HG03565 (cell line): ENCODE results near the gene ASIC4.

Experiments used
- ATAC-seq: cut with Tn5 transposase; IDR thresholded peaks from one replicate; pipeline ENCODE4 v1.9.1; 2021; ENCODE audit warnings: mild to moderate bottlenecking, moderate library complexity; ENCODE audit not compliant: unreplicated experiment

ASIC4 gene

GRCh38 chr2:219531639-219532377 lies 17.5 kb downstream of the ASIC4 start:
- ATAC-seq = no peak

- ATAC-seq = no peak
Observed at GRCh38 chr2:219532378-219532649, 18.0 kb downstream of the ASIC4 start.

- no peak for ATAC-seq
Observed at GRCh38 chr2:219533930-219534661, 19.8 kb downstream of the ASIC4 start.

GRCh38 chr2:219536425-219536824 lies 22.1 kb downstream of the ASIC4 start:
- no peak for ATAC-seq

- no peak for ATAC-seq
Observed at GRCh38 chr2:219536967-219537366, 22.7 kb downstream of the ASIC4 start.

- no peak for ATAC-seq
Observed at GRCh38 chr2:219537657-219538488, 23.6 kb downstream of the ASIC4 start.

GRCh38 chr2:219538504-219538951 lies 24.2 kb downstream of the ASIC4 start:
- no peak for ATAC-seq

GRCh38 chr2:219538956-219539788 lies 24.9 kb downstream of the ASIC4 start:
- ATAC-seq = no peak

- no peak for ATAC-seq
Observed at GRCh38 chr2:219539926-219540678, 25.8 kb downstream of the ASIC4 start.

- ATAC-seq = no peak
Observed at GRCh38 chr2:219540784-219541504, 26.7 kb downstream of the ASIC4 start.

- ATAC-seq = peak; percentile 46
Observed at GRCh38 chr2:219541611-219542180, 27.4 kb downstream of the ASIC4 start.

GRCh38 chr2:219542931-219543595 lies 28.8 kb downstream of the ASIC4 start:
- ATAC-seq = peak; percentile 21

- ATAC-seq = peak; percentile 63
Observed at GRCh38 chr2:219543596-219544358, 29.5 kb downstream of the ASIC4 start, which contains the start of the genes CHPF and TMEM198. CHPF (minus strand) TSS chr2:219543809; CDS start chr2:219543538, 271 bp downstream. TMEM198 (plus strand) TSS chr2:219544028; CDS start chr2:219544728, 700 bp downstream.

GRCh38 chr2:219544567-219544966 lies 30.3 kb downstream of the ASIC4 start:
- no peak for ATAC-seq

GRCh38 chr2:219545295-219545942 lies 31.1 kb downstream of the ASIC4 start:
- no peak for ATAC-seq

- ATAC-seq = no peak
Observed at GRCh38 chr2:219545943-219546352, 31.7 kb downstream of the ASIC4 start.

GRCh38 chr2:219547621-219548020 lies 33.3 kb downstream of the ASIC4 start:
- no peak for ATAC-seq
